Left lobe of liver (tissue), 2 donors: ENCODE results near the gene TMC4. TPM values are rescaled to one million over a fixed set of nuclear protein-coding genes. Genes with fewer than 3 reads are reported as not detected.
"Not testable (repeated sequence)": the region's sequence is repeated elsewhere in the genome, so short reads cannot be mapped to it uniquely, and the experiment has no call there.

Source experiments
- ATAC-seq: fragments of 200-7000 bp; cut with Tn5 transposase; one replicate; pipeline ENCODE4 v1.9.1; 2020; ENCODE audit warnings: mild to moderate bottlenecking, moderate library complexity
- DNase-seq: peaks from one replicate; pipeline ENCODE4 v3.0.0-alpha.2; 2020; ENCODE audit warnings: low spot score
- total RNA-seq: library from RNA; stranded (reverse); gene quantifications from one replicate; pipeline ENCODE4 v1.2.1, GENCODE V29; 2021
- donor health status: DM: no; HTN: no; CAD: no; lungs with moderate emphysema.
- donor health status: DM: no; HTN: yes; CAD: no.

The TMC4 gene
- total RNA-seq, 1 donor from 2014 or later, result 1.9 TPM

- ATAC-seq, result no peak
- DNase-seq, result no peak
Observed at GRCh38 chr19:54180691-54181091, 7.7 kb upstream of the TMC4 start.

DNA sequence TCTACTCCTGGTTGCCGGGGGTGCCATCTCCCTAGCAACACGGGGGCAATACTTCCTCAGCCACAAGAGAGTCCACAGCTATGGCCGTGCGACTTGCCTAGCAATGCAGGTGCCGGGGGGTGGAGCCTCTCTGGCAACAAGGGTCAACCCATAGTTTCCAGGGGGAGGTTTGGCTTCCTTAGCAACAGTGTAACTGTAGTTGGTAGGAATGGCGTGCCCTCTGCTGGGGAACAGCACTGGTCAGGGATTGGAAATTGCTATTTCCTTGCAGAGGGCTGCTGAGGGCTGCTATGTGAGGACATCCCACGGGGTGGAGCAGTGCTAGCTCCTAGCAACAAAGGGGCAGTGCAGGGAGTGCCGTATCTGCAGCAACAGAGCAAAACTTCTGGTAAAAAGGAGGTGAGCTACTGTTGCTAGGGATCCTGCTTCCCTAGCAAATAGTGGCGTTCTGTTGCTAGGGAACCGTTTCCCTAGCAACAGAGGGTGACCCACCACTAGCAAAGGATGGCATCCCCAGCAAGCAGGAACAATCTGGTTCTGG is 7.0 kb upstream of the TMC4 start:
- DNase-seq (no peak), ATAC-seq (no peak)

GRCh38 chr19:54179262-54179852 is 6.4 kb upstream of the TMC4 start:
- DNase-seq, result no peak
- no peak for ATAC-seq

DNA sequence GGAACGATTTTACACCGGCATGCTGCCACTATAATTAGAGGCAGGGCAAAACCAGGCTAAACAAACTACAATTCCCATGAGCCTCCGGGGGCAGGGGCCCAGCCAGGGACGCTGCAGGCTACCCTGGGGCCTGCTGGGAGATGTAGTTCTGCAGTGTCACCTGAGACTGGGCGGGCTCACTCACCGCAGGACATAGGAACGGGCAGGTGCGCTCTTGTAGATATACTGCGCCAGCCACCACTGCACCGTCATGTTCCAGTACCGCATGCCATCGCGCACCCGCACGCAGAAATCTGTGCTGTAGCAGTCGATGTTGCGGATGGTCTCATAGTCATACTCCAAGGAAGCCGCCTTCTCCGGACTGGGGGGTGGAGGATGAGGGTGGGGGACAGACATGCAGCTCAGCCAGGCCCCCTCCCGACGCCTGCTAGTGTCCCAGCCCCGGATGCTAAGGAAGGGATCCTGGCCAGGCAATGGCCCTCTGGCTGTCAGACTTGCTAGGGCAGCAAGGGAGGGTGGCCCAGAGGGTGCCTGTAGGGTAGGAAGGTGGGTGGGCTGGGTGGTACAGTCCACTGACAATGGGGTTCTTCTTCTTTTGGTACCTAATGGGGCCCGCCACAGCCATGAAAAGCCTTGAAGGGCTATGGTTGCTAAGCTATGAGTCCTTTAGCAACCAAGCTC is 5.8 kb upstream of the TMC4 start:
- ATAC-seq (peak; percentile 95), DNase-seq (no peak)

GRCh38 chr19:54173951-54174834 is 1.2 kb upstream of the TMC4 start:
- ATAC-seq, result no peak
- no peak for DNase-seq

DNA sequence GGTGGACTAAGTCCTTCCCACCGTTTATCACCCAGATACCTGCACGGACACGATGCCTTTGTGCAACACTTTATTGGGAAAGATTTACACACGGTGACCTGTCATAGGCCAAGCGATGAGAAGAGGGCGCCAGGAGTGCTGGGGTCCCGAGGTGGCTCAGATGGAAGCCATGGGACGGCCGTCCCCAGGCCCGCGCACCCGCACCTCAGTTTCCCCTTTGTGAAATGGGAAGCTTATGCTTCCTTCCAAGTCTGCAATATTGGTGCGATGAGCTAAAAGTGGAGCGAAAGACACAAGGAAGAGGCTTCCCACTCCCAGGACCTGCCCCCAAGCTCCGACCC is 369 bp upstream of the TMC4 start:
- no peak for DNase-seq
- no peak for ATAC-seq

- ATAC-seq, DNase-seq: not testable (repeated sequence)
Observed at GRCh38 chr19:54171736-54172431, 1.1 kb downstream of the TMC4 start.

DNA sequence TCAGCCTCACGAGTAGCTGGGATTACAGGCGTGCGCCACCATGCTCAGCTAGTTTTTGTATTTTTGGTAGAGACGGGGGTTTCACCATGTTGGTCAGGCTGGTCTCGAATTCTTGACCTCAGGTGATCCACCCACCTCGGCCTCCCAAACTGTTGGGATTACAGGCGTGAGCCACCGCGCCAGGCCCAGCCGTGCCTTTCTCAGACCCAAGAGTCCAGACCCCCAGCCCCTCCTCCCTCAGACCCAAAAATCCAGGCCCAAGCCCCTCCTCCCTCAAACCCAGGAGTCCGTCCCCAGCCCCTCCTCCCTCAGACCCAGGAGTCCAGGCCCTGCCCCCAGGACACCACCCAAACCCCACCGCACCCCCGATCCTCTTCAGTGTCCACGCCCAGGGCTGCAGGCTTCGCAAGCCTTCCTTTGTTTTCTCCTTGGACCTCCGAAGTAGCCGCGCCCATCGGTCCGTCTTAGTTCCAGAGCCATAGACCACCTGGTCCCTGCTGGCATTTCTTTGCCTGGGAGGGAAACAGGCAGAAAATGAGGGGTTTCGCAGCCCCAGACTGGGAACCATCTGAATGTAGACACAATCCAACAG is 3.7 kb downstream of the TMC4 start:
- DNase-seq, result no peak
- no peak for ATAC-seq

GRCh38 chr19:54168174-54168917 is 4.6 kb downstream of the TMC4 start:
- DNase-seq (peak; percentile 88), ATAC-seq (peak; percentile 97)

- ATAC-seq (no peak), DNase-seq (peak; percentile 45)
Observed at GRCh38 chr19:54165222-54165621, 7.7 kb downstream of the TMC4 start.

DNA sequence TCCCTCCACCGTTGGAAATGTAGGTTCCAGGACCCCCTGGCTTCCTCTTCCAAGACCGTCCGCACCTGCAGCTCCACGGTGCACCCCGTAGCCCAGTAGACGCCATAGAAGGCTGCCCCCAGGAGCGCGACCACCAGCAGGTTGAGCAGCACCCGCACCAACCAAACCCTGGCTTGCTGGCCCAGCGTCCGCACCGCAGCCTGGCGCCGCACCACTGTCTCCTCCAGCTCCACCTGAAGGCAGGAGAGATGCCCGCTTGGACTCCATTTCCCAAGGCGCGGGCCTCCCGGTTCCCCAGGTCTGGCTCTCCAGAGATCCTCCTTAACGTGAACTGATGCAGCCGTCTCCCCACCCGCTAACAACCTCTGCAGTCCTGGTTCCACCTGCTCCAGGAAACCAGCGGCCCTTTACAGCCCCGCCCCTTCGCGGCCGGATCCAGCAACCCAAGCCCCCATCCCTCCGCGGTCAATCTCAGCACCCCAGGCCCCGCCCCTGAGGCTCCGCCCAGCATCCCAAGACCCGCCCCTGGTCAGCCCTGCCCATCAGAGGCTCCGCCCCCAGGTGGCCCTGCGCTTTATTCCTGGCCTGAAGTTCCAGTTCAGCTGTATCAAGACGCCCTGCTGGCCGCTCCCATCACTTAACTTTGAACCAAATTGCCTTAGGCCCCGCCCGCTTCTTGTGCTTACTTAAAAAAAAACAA is 8.4 kb downstream of the TMC4 start:
- DNase-seq (peak; percentile 55), ATAC-seq (no peak)

- DNase-seq, result peak; percentile 45
- no peak for ATAC-seq
Observed at GRCh38 chr19:54162884-54163283, 10.1 kb downstream of the TMC4 start.

DNA sequence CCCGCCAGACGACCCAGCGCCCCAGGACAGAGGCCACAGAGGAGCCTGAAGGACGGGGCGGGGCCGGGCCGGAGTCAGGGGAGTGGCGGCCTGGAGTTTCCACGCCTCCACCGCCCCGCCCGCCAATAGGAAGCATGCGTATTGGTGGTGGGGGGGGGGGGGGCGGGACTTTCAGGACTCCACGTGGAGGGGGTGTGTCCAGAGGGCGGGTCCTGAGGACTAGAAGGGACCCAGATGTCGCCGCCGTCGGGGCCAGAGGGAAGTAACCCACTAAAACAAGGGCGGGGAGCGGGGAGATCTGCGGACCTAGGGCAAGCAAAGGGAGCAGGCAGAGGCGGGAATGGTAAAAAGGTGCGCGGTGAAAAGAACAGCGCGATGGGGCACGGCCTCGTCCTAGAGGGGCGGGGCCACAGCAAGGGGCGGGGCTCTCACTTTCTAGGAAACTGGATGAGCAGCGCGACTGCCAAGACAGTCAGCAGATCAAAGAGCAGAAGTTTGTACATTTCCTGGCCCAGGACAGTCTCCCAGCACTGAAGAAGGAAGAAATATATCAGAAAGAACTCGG is 10.6 kb downstream of the TMC4 start:
- DNase-seq (peak; percentile 86), ATAC-seq (peak; percentile 68)

DNA sequence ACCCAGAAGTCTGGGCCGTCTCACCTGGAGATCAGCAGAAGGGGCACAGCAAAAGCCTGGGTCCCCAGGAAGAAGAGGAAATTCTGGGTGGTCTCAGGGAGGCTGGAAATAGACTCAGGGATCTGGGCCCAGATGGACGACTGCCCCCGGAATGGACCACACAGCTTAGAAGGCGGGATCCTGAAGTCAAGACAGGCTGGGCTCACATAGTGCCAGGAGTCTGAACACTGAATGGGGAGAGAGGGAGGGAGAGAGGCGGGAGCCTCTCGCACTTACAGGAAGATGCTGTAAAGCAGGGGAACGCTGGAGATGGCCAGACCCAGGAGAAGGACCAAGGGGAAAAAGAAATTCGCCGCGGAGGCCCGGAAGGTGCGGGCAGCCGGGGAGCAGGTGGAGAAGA is 12.1 kb downstream of the TMC4 start:
- no peak for DNase-seq

DNA sequence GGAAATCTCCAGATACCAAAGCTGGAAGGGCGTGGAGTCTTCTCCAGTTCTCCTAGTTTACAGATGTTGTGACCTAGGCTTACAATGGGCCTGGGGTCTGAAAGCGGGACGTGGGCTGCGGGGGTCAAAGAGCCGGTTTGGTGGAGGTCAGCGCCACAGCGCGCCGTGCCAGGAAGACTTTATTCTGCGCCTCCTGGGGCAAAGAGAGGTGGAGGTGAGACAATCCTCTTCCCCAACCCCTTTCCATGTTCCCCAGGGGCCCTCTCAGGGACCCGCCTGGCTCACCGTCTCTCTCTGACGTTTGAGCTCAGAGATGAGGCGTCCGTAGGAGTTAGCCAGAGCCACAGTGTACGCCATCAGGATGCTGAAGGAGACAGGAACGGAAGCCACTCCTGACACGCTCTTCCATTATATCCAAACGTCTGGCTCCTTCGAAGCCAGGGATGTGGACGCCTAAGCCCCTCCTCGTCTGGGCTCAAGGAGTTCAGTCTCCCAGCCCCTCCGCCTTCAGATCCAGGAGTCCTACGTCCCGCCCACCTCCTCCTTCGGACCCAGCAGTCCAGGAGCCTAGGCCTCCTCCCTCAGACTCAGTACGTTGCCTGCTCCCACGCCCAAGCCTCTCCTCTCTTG is 12.7 kb downstream of the TMC4 start:
- no peak for DNase-seq
- no peak for ATAC-seq

More for the DNA sequence above, 12.1 kb downstream of the TMC4 start:
- ATAC-seq, result no peak

GRCh38 chr19:54159352-54160181 is 13.4 kb downstream of the TMC4 start, which contains the start of gene LENG1:
Gene LENG1, minus strand, starts transcription at chr19:54159721. Its CDS starts 26 bp downstream, at chr19:54159695.
- ATAC-seq, result peak; percentile 81
- DNase-seq, result peak; percentile 100

- ATAC-seq (no peak), DNase-seq (no peak)
Observed at GRCh38 chr19:54158812-54159351, 14.1 kb downstream of the TMC4 start.
